ENCODE data around the gene PAPPA2. TPM values are rescaled to one million over a fixed set of nuclear protein-coding genes. Genes with fewer than 3 reads are reported as not detected.

Gene PAPPA2
- total RNA-seq, 4 donors from 2014 or later, result 0.23 to 0.51 (median 0.34) TPM

GRCh38 chr1:176741181-176741580 lies 278.2 kb downstream of the PAPPA2 start:
- DNase-seq (ENCODE audit: low spot score in 2 of 2), result no peak
- Histone ChIP-seq H3K27ac (no peak overlapping the region), H3K4me3 (no peak overlapping the region), H3K36me3 (no peaks in the 10 kb centered on the region), H3K27me3 (no peaks in the 10 kb centered on the region), H3K4me1 (no peaks in the 10 kb centered on the region), H3K9me3 (no peaks in the 10 kb centered on the region)
- TF ChIP-seq POLR2AphosphoS5 (IDR thresholded peaks at IDR 0.05) (no peak), CTCF (IDR thresholded peaks at IDR 0.05) (no peak), EP300 (IDR thresholded peaks at IDR 0.05) (no peak), POLR2A (IDR thresholded peaks at IDR 0.05) (no peak)
- WGBS, result 75% methylated on average over 4 of the region's 4 CpGs

GRCh38 chr1:176742322-176742721 lies 279.3 kb downstream of the PAPPA2 start:
- H3K9me3 ChIP-seq, result no peaks in the 10 kb centered on the region
- no peaks in the 10 kb centered on the region for H3K27me3 ChIP-seq
- no peak for TF ChIP-seq POLR2A (IDR thresholded peaks at IDR 0.05)
- no peak for TF ChIP-seq CTCF (IDR thresholded peaks at IDR 0.05)
- 53% methylated on average over 2 of the region's 2 CpGs for WGBS
- H3K4me1 ChIP-seq, result no peaks in the 10 kb centered on the region
- DNase-seq (ENCODE audit: low spot score in 2 of 2), result no peak
- no peaks in the 10 kb centered on the region for H3K36me3 ChIP-seq
- no peak overlapping the region for H3K27ac ChIP-seq
- no peak overlapping the region for H3K4me3 ChIP-seq

- WGBS, result 88% methylated on average over 1 of the region's 1 CpG
These were observed 281.2 kb downstream of the PAPPA2 start for GRCh38 chr1:176744142-176744541.

GRCh38 chr1:176745945-176746344 lies 283.0 kb downstream of the PAPPA2 start:
- Histone ChIP-seq H3K9me3 (no peaks in the 10 kb centered on the region), H3K36me3 (no peaks in the 10 kb centered on the region), H3K4me1 (no peaks in the 10 kb centered on the region), H3K27ac (no peak overlapping the region), H3K27me3 (no peaks in the 10 kb centered on the region), H3K4me3 (no peak overlapping the region)
- DNase-seq (ENCODE audit: low spot score in 2 of 2), result no peak
- WGBS, result 48% methylated on average over 1 of the region's 1 CpG
- no peak for TF ChIP-seq EP300 (IDR thresholded peaks at IDR 0.05)
- no peak for TF ChIP-seq POLR2AphosphoS5 (IDR thresholded peaks at IDR 0.05)
- TF ChIP-seq CTCF (IDR thresholded peaks at IDR 0.05), result no peak
- TF ChIP-seq POLR2A (IDR thresholded peaks at IDR 0.05), result no peak

More at GRCh38 chr1:176744142-176744541, 281.2 kb downstream of the PAPPA2 start:
- no peaks in the 10 kb centered on the region for H3K9me3 ChIP-seq
- TF ChIP-seq POLR2AphosphoS5 (IDR thresholded peaks at IDR 0.05) (no peak), CTCF (IDR thresholded peaks at IDR 0.05) (no peak), POLR2A (IDR thresholded peaks at IDR 0.05) (no peak), EP300 (IDR thresholded peaks at IDR 0.05) (no peak)
- no peak overlapping the region for H3K27ac ChIP-seq
- no peaks in the 10 kb centered on the region for H3K4me1 ChIP-seq
- DNase-seq (ENCODE audit: low spot score in 2 of 2), result no peak
- no peaks in the 10 kb centered on the region for H3K27me3 ChIP-seq
- H3K36me3 ChIP-seq, result no peaks in the 10 kb centered on the region
- no peak overlapping the region for H3K4me3 ChIP-seq

- no peaks in the 10 kb centered on the region for H3K4me1 ChIP-seq
- H3K27me3 ChIP-seq, result no peaks in the 10 kb centered on the region
- no peaks in the 10 kb centered on the region for H3K9me3 ChIP-seq
- TF ChIP-seq EP300 (IDR thresholded peaks at IDR 0.05), result no peak
- TF ChIP-seq CTCF (IDR thresholded peaks at IDR 0.05), result no peak
- TF ChIP-seq POLR2A (IDR thresholded peaks at IDR 0.05), result no peak
- TF ChIP-seq POLR2AphosphoS5 (IDR thresholded peaks at IDR 0.05), result no peak
- no peak overlapping the region for H3K4me3 ChIP-seq
- no peak overlapping the region for H3K27ac ChIP-seq
- 88% methylated on average over 2 of the region's 2 CpGs for WGBS
- DNase-seq (ENCODE audit: low spot score in 2 of 2), result no peak
- H3K36me3 ChIP-seq, result no peaks in the 10 kb centered on the region
These were observed 289.5 kb downstream of the PAPPA2 start for GRCh38 chr1:176752505-176752904.
